Neuronal stem cell (in vitro differentiated cells): ENCODE data around the gene MAS1.

Experiments
- DNase-seq: peaks from one replicate; pipeline ENCODE4 v3.0.0-alpha.2; 2013; ENCODE audit warnings: low spot score
- H2AFZ ChIP-seq: one replicate; pipeline ENCODE4 v1.6.1; 2013; ENCODE audit warnings: mild to moderate bottlenecking, low read length, inconsistent platforms
- H2AK5ac ChIP-seq: 2 replicates; pipeline ENCODE4 v1.6.1; 2013; ENCODE audit warnings: low read depth, mild to moderate bottlenecking, inconsistent platforms, low read length, moderate library complexity, mixed read lengths
- H2BK120ac ChIP-seq: 2 replicates; pipeline ENCODE4 v1.6.1; 2013; ENCODE audit warnings: low read depth, mild to moderate bottlenecking, inconsistent platforms, low read length, moderate library complexity, mixed read lengths
- H2BK12ac ChIP-seq: one replicate; pipeline ENCODE4 v1.6.1; 2013; ENCODE audit warnings: low read length, inconsistent platforms
- H2BK15ac ChIP-seq: 2 replicates; pipeline ENCODE4 v1.6.1; 2013; ENCODE audit warnings: mild to moderate bottlenecking, low read length, inconsistent platforms, mixed read lengths
- H2BK5ac ChIP-seq: one replicate; pipeline ENCODE4 v1.6.1; 2013; ENCODE audit warnings: inconsistent platforms, mild to moderate bottlenecking, low read length, moderate library complexity
- H3K14ac ChIP-seq: one replicate; pipeline ENCODE4 v1.6.1; 2013; ENCODE audit warnings: low read length, inconsistent platforms
- H3K18ac ChIP-seq: 2 replicates; pipeline ENCODE4 v1.6.1; 2013; ENCODE audit warnings: low read length, inconsistent platforms
- H3K23ac ChIP-seq: 2 replicates; pipeline ENCODE4 v1.6.1; 2013; ENCODE audit warnings: low read depth, mild to moderate bottlenecking, mixed read lengths, low read length, inconsistent platforms; ENCODE audit not compliant: poor library complexity
- H3K27ac ChIP-seq: replicated peaks from 3 replicates; pipeline ENCODE4 v1.5.1; 2013; ENCODE audit warnings: low read length, inconsistent platforms
- H3K27me3 ChIP-seq, 3 experiments: 2 replicates each; pipeline ENCODE4 v1.6.1; 2013; ENCODE audit warnings: low read length in 3 of 3, mild to moderate bottlenecking in 2 of 3, inconsistent platforms in 1 of 3, low read depth in 1 of 3, mixed read lengths in 1 of 3, moderate library complexity in 1 of 3; ENCODE audit not compliant: control insufficient read depth in 3 of 3, insufficient read depth in 3 of 3
- H3K36me3 ChIP-seq, 2 donors: replicated peaks in 1 of 2; 2 replicates each; pipeline ENCODE4 v1.6.1; 2013; ENCODE audit warnings: low read length in 2 of 2; ENCODE audit not compliant: control insufficient read depth in 2 of 2, insufficient read depth in 2 of 2
- H3K4ac ChIP-seq: 2 replicates; pipeline ENCODE4 v1.6.1; 2013; ENCODE audit warnings: inconsistent platforms, mild to moderate bottlenecking, low read length, moderate library complexity
- H3K4me1 ChIP-seq, 2 donors: 1 replicate in 1 of 2; 2 replicates in 1 of 2; pipeline ENCODE4 v1.6.1; 2013; ENCODE audit warnings: low read length in 2 of 2, low read depth in 1 of 2; ENCODE audit not compliant: control insufficient read depth in 2 of 2, insufficient read depth in 1 of 2
- H3K4me2 ChIP-seq: one replicate; pipeline ENCODE4 v1.6.1; 2013; ENCODE audit warnings: mild to moderate bottlenecking, low read length, inconsistent platforms; ENCODE audit not compliant: insufficient read depth, poor library complexity, severe bottlenecking
- H3K4me3 ChIP-seq, 2 donors: 2 replicates each; pipeline ENCODE4 v1.5.1; 2013; ENCODE audit warnings: low read length in 2 of 2, mild to moderate bottlenecking in 2 of 2, inconsistent platforms in 1 of 2, moderate library complexity in 1 of 2
- H3K79me1 ChIP-seq: one replicate; pipeline ENCODE4 v1.6.1; 2013; ENCODE audit warnings: low read depth, mild to moderate bottlenecking, inconsistent platforms, low read length, moderate library complexity
- H3K9ac ChIP-seq: one replicate; pipeline ENCODE4 v1.6.1; 2013; ENCODE audit warnings: mild to moderate bottlenecking, low read depth, low read length, inconsistent platforms; ENCODE audit not compliant: poor library complexity
- H3K9me3 ChIP-seq, 2 donors: replicated peaks in 1 of 2; 2 replicates each; pipeline versions ENCODE3 to v1.6.1; 2013; ENCODE audit warnings: low read length in 2 of 2, mild to moderate bottlenecking in 2 of 2, inconsistent platforms in 1 of 2, low read depth in 1 of 2, mixed read lengths in 1 of 2, moderate library complexity in 1 of 2; ENCODE audit not compliant: control insufficient read depth in 2 of 2, insufficient read depth in 1 of 2
- H4K8ac ChIP-seq: one replicate; pipeline ENCODE4 v1.6.1; 2013; ENCODE audit warnings: low read depth, mild to moderate bottlenecking, inconsistent platforms, low read length, moderate library complexity
- H4K91ac ChIP-seq: one replicate; pipeline ENCODE4 v1.6.1; 2013; ENCODE audit warnings: low read length, low read depth, mild to moderate bottlenecking, inconsistent platforms; ENCODE audit not compliant: poor library complexity
- WGBS, 2 donors: extraction: QIAGEN DNeasy Blood & Tissue Kit; methylation state at CpG; one replicate each; pipeline ENCODE4 v1.1.7; 2013; ENCODE audit warnings: missing lambda C conversion rate in 2 of 2, mixed read lengths in 1 of 2; ENCODE audit not compliant: insufficient read length in 2 of 2, insufficient replicate concordance in 1 of 2; ENCODE audit errors: extremely low coverage in 2 of 2; 5-methylcytosine and 5-hydroxymethylcytosine counted together

MAS1 gene

DNA sequence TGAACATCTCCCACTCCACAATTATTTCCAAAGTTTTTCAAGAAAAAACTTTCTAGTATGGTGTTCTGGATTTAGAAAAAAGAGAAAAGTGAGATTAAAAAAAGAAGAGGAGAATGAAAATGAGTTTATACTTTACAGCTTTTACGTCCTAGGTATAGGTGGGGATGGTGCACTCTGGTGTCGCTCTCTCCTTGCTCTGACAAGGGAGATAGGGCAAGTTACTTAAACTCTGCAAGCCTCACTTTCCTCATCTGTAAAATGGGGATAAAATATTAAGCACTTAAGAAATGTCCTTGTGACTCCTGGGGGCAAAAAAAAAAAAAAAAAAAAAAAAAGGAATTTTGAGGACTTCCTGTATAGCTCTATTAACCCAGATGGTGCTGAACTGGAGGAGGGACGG is 4.5 kb upstream of the MAS1 start:
- H4K8ac ChIP-seq, result no peak overlapping the region
- H3K36me3 ChIP-seq, result no peaks in the 10 kb centered on the region
- H2AK5ac ChIP-seq, result no peak overlapping the region
- H3K4ac ChIP-seq, result no peak overlapping the region
- no peaks in the 10 kb centered on the region for H3K79me1 ChIP-seq
- H2BK5ac ChIP-seq, result no peak overlapping the region
- H2BK15ac ChIP-seq, result no peak overlapping the region
- no peak overlapping the region for H2AFZ ChIP-seq
- no peak overlapping the region for H2BK120ac ChIP-seq
- peaks cover 0 to 31% (median 0%) of the 10 kb centered on the region in 3 experiments for H3K27me3 ChIP-seq
- H3K9ac ChIP-seq, result no peak overlapping the region
- no peak overlapping the region for H4K91ac ChIP-seq
- no peak overlapping the region for H2BK12ac ChIP-seq
- no peak overlapping the region for H3K23ac ChIP-seq
- H3K18ac ChIP-seq, result no peak overlapping the region
- H3K4me3 ChIP-seq, result no peak overlapping the region
- no peak overlapping the region for H3K27ac ChIP-seq
- no CpG with 5 or more reads among the region's 3 CpGs for WGBS, 2 donors
- no peak for DNase-seq
- no peaks in the 10 kb centered on the region for H3K9me3 ChIP-seq
- H3K14ac ChIP-seq, result no peak overlapping the region
- peaks cover 0 to 1% of the 10 kb centered on the region in 2 donors for H3K4me1 ChIP-seq
- no peak overlapping the region for H3K4me2 ChIP-seq

DNA sequence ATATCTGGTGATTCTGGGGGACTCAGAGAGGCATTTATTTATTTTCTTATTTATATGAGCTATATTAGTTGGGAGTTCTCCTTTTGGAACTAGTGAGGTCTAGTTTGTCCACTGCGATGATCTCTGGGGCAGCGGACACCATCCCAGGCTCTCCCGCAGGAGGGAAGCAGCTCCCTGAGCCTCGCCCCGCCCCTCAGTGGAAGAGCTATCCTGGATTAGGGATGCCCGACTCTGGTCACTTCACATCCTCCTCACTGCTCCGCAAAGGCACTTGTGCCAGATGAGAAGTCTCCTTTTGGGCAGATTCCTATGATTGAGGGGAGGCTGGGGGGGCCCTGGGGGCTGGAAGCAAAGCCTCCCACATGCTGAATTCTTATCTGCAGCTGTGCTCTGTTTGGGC is 3.6 kb upstream of the MAS1 start:
- Histone ChIP-seq H3K4me1 (peaks cover 0 to 3% of the 10 kb centered on the region in 2 donors), H3K9me3 (no peaks in the 10 kb centered on the region), H3K9ac (no peak overlapping the region), H3K79me1 (no peaks in the 10 kb centered on the region), H2BK120ac (no peak overlapping the region), H2AFZ (no peak overlapping the region), H3K4ac (no peak overlapping the region), H3K27ac (no peak overlapping the region), H3K18ac (no peak overlapping the region), H3K4me2 (no peak overlapping the region), H4K8ac (no peak overlapping the region), H3K23ac (no peak overlapping the region), H2BK15ac (no peak overlapping the region), H3K27me3 (peaks cover 0 to 31% (median 0%) of the 10 kb centered on the region in 3 experiments), H3K36me3 (no peaks in the 10 kb centered on the region), H2AK5ac (no peak overlapping the region), H4K91ac (no peak overlapping the region), H2BK5ac (no peak overlapping the region), H3K14ac (no peak overlapping the region), H2BK12ac (no peak overlapping the region), H3K4me3 (no peak overlapping the region)
- WGBS, 2 donors, result no CpG with 5 or more reads among the region's 7 CpGs
- DNase-seq, result no peak

DNA sequence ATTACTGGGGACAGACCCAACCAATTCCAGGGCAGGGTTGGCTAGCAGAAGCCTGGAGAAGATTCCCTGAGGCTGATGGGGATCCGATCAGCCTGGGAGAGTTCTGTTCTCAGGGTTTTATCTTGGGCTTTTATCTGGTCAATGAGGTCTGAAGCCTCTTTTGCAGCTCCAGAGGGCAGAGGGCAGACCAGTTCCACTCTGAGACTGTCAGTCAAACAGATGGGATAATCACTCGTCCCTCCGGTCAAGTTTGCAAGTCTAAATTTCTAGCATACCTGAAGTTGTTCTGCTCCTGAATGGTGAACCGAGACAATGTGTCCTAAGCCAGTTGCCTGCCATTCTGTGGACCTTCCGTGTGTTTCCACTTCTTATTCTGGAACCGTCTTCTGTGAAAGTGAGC is 3.0 kb upstream of the MAS1 start:
- Histone ChIP-seq H3K27ac (no peak overlapping the region), H3K36me3 (no peaks in the 10 kb centered on the region), H4K91ac (no peak overlapping the region), H3K4me1 (peaks cover 0 to 5% of the 10 kb centered on the region in 2 donors), H2BK120ac (no peak overlapping the region), H2BK12ac (no peak overlapping the region), H3K9me3 (no peaks in the 10 kb centered on the region), H3K4me3 (no peak overlapping the region), H3K23ac (no peak overlapping the region), H3K27me3 (peaks cover 0 to 34% (median 0%) of the 10 kb centered on the region in 3 experiments), H3K14ac (no peak overlapping the region), H3K4ac (no peak overlapping the region), H2AK5ac (no peak overlapping the region), H4K8ac (no peak overlapping the region), H3K4me2 (no peak overlapping the region), H2AFZ (peak overlapping the region; percentile 4), H3K79me1 (no peaks in the 10 kb centered on the region), H2BK15ac (no peak overlapping the region), H3K9ac (no peak overlapping the region), H3K18ac (no peak overlapping the region), H2BK5ac (no peak overlapping the region)
- WGBS, 2 donors, result no CpG with 5 or more reads among the region's 6 CpGs
- no peak for DNase-seq

DNA sequence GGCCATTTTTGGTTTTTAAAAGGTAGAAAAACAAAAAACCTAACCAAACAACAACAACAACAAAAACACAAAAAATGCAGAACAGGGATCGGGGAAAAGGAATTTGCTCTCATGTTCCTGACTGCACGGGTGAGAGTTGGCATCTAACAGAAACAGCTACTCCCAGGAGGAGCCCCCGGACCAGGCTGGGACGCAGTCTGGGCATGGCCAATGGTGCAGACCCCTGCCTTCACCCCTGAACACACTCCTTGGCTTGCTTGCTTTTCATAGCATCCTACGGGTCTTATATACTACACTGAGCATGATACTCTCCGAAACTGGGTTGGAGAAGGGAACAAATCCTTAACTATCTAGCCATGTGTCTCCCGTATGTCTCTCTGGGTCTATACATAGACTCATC is 587 bp upstream of the MAS1 start:
- H3K79me1 ChIP-seq, result no peaks in the 10 kb centered on the region
- no peak overlapping the region for H3K4me3 ChIP-seq
- no peak overlapping the region for H2BK5ac ChIP-seq
- no peak overlapping the region for H3K23ac ChIP-seq
- peaks cover 0 to 35% (median 0%) of the 10 kb centered on the region in 3 experiments for H3K27me3 ChIP-seq
- H3K36me3 ChIP-seq, result no peaks in the 10 kb centered on the region
- no peak overlapping the region for H3K27ac ChIP-seq
- H3K9me3 ChIP-seq, result no peaks in the 10 kb centered on the region
- WGBS, 2 donors, result no CpG with 5 or more reads among the region's 7 CpGs
- H2BK12ac ChIP-seq, result no peak overlapping the region
- H3K9ac ChIP-seq, result no peak overlapping the region
- peaks cover 0 to 5% of the 10 kb centered on the region in 2 donors for H3K4me1 ChIP-seq
- no peak overlapping the region for H3K4me2 ChIP-seq
- no peak overlapping the region for H2AK5ac ChIP-seq
- no peak overlapping the region for H2BK15ac ChIP-seq
- H2BK120ac ChIP-seq, result no peak overlapping the region
- no peak overlapping the region for H2AFZ ChIP-seq
- no peak overlapping the region for H3K14ac ChIP-seq
- H4K91ac ChIP-seq, result no peak overlapping the region
- DNase-seq, result no peak
- no peak overlapping the region for H3K4ac ChIP-seq
- no peak overlapping the region for H3K18ac ChIP-seq
- no peak overlapping the region for H4K8ac ChIP-seq
